Esophagus squamous epithelium (tissue), 5 donors: ENCODE measurements around the gene CUBN. TPM values are rescaled to one million over a fixed set of nuclear protein-coding genes. Genes with fewer than 3 reads are reported as not detected.
A peak's percentile ranks its signal among the peaks of the same experiment; 100 is the strongest.

Experiments used
- DNase-seq: peaks from one replicate; lab custom pipeline; 2025; lab: John Stamatoyannopoulos, UW
- H3K27ac ChIP-seq, 4 donors: fragments of 200-600 bp; sonication (generic); one replicate each; pipeline ENCODE4 v1.5.1; 2016 to 2019; ENCODE audit warnings: mild to moderate bottlenecking in 1 of 4
- H3K27me3 ChIP-seq, 4 donors: fragments of 200-600 bp; sonication (generic); 1 replicate in 3 of 4; 2 replicates in 1 of 4; pipeline versions ENCODE4 v1.5.1 to v1.6.0; 2017 to 2021; ENCODE audit warnings: antibody characterized with exemption in 1 of 4
- H3K36me3 ChIP-seq, 3 donors: fragments of 200-600 bp; sonication (generic); one replicate each; pipeline ENCODE4 v1.5.1; 2016 to 2019
- H3K4me1 ChIP-seq, 3 donors: fragments of 200-600 bp; sonication (generic); one replicate each; pipeline ENCODE4 v1.5.1; 2017 to 2019
- H3K4me3 ChIP-seq, 4 donors: fragments of 200-600 bp; sonication (generic); 1 replicate in 3 of 4; 2 replicates in 1 of 4; pipeline ENCODE4 v1.5.1; 2016 to 2019; ENCODE audit warnings: mild to moderate bottlenecking in 2 of 4, moderate library complexity in 1 of 4
- H3K9me3 ChIP-seq, 3 donors: fragments of 200-600 bp; sonication (generic); one replicate each; pipeline ENCODE4 v1.5.1; 2016 to 2019
- CTCF ChIP-seq, 6 experiments: fragments of 450-650 bp in 4 of 6; fragments of 200-600 bp in 2 of 6; sonication (generic) in 2 of 6; IDR thresholded peaks; one replicate each; pipeline ENCODE4 v1.5.1; 2016 to 2019; ENCODE audit warnings: antibody characterized with exemption in 6 of 6, mild to moderate bottlenecking in 4 of 6, moderate library complexity in 4 of 6
- POLR2A ChIP-seq, 4 donors: fragments of 450-650 bp; IDR thresholded peaks; one replicate each; pipeline ENCODE4 v1.6.1; 2017; ENCODE audit warnings: antibody characterized with exemption in 4 of 4, mild to moderate bottlenecking in 4 of 4, moderate library complexity in 3 of 4
- WGBS, 2 donors: methylation state at CpG; one replicate each; pipeline ENCODE4 v1.1.5; 2018; 5-methylcytosine and 5-hydroxymethylcytosine counted together
- intact Hi-C: fragments of 100-400 bp; cut with DNase I; formaldehyde crosslinking; loops from one replicate; pipeline ENCODE4 v1.15.0; 2022
- total RNA-seq, 4 donors: library from RNA; depleted of rRNA; stranded (reverse); fragments of >200 nt; gene quantifications; one replicate each; pipeline ENCODE4 v1.1.0, GENCODE V29; 2016
- donor health status: DM: yes; HTN: yes; CAD: no.

The CUBN gene
- total RNA-seq, 4 donors from 2014 or later, result 0.15 to 0.83 (median 0.51) TPM

GRCh38 chr10:17112566-17112965 lies 17.0 kb downstream of the CUBN start:
- Histone ChIP-seq H3K9me3 (no peaks in the 10 kb centered on the region), H3K27me3 (no peaks in the 10 kb centered on the region), H3K4me3 (no peak overlapping the region), H3K27ac (no peak overlapping the region), H3K4me1 (no peaks in the 10 kb centered on the region), H3K36me3 (no peaks in the 10 kb centered on the region)
- 51 to 62% methylated on average over 3 of the region's 3 CpGs for WGBS, 2 donors
- intact Hi-C loops, result no loop called here
- TF ChIP-seq CTCF (IDR thresholded peaks at IDR 0.05) (no peak), POLR2A (IDR thresholded peaks at IDR 0.05) (no peak)
- DNase-seq, result no peak

- Histone ChIP-seq H3K4me3 (no peak overlapping the region), H3K27ac (no peak overlapping the region), H3K9me3 (no peaks in the 10 kb centered on the region), H3K27me3 (no peaks in the 10 kb centered on the region), H3K4me1 (no peaks in the 10 kb centered on the region), H3K36me3 (no peaks in the 10 kb centered on the region)
- DNase-seq, result no peak
- intact Hi-C loops, result no loop called here
- TF ChIP-seq POLR2A (IDR thresholded peaks at IDR 0.05) (no peak), CTCF (IDR thresholded peaks at IDR 0.05) (no peak)
- WGBS, 2 donors, result 85 to 89% methylated on average over 3 of the region's 3 CpGs
These were observed 20.0 kb downstream of the CUBN start for GRCh38 chr10:17109475-17110207.

- no peaks in the 10 kb centered on the region for H3K27me3 ChIP-seq
- no peak for TF ChIP-seq POLR2A (IDR thresholded peaks at IDR 0.05)
- no peak for TF ChIP-seq CTCF (IDR thresholded peaks at IDR 0.05)
- no peak for DNase-seq
- no peaks in the 10 kb centered on the region for H3K36me3 ChIP-seq
- no peak overlapping the region for H3K27ac ChIP-seq
- H3K4me3 ChIP-seq, result no peak overlapping the region
- no peaks in the 10 kb centered on the region for H3K9me3 ChIP-seq
- 88 to 92% methylated on average over 2 of the region's 2 CpGs for WGBS, 2 donors
- H3K4me1 ChIP-seq, result no peaks in the 10 kb centered on the region
- intact Hi-C loops, result no loop called here
These were observed 20.6 kb downstream of the CUBN start for GRCh38 chr10:17109046-17109445.

GRCh38 chr10:17106991-17107390 lies 22.6 kb downstream of the CUBN start:
- Histone ChIP-seq H3K27ac (no peak overlapping the region), H3K4me1 (no peaks in the 10 kb centered on the region), H3K36me3 (no peaks in the 10 kb centered on the region), H3K4me3 (no peak overlapping the region), H3K9me3 (no peaks in the 10 kb centered on the region), H3K27me3 (no peaks in the 10 kb centered on the region)
- no peak for DNase-seq
- WGBS, 2 donors, result 80 to 81% methylated on average over 5 of the region's 5 CpGs
- intact Hi-C loops, result no loop called here
- TF ChIP-seq POLR2A (IDR thresholded peaks at IDR 0.05) (no peak), CTCF (IDR thresholded peaks at IDR 0.05) (no peak)

GRCh38 chr10:17101910-17102266 lies 27.7 kb downstream of the CUBN start:
- H3K27me3 ChIP-seq, result no peaks in the 10 kb centered on the region
- no peaks in the 10 kb centered on the region for H3K9me3 ChIP-seq
- H3K36me3 ChIP-seq, result no peaks in the 10 kb centered on the region
- TF ChIP-seq POLR2A (IDR thresholded peaks at IDR 0.05) (no peak), CTCF (IDR thresholded peaks at IDR 0.05) (no peak)
- H3K4me1 ChIP-seq, result no peaks in the 10 kb centered on the region
- no peak overlapping the region for H3K4me3 ChIP-seq
- DNase-seq, result no peak
- intact Hi-C loops, result no loop called here
- H3K27ac ChIP-seq, result peak overlapping the region in 2 of 4 donors; percentile 8 to 47
